ENCODE results near the gene CD6.

CD6 gene

DNA sequence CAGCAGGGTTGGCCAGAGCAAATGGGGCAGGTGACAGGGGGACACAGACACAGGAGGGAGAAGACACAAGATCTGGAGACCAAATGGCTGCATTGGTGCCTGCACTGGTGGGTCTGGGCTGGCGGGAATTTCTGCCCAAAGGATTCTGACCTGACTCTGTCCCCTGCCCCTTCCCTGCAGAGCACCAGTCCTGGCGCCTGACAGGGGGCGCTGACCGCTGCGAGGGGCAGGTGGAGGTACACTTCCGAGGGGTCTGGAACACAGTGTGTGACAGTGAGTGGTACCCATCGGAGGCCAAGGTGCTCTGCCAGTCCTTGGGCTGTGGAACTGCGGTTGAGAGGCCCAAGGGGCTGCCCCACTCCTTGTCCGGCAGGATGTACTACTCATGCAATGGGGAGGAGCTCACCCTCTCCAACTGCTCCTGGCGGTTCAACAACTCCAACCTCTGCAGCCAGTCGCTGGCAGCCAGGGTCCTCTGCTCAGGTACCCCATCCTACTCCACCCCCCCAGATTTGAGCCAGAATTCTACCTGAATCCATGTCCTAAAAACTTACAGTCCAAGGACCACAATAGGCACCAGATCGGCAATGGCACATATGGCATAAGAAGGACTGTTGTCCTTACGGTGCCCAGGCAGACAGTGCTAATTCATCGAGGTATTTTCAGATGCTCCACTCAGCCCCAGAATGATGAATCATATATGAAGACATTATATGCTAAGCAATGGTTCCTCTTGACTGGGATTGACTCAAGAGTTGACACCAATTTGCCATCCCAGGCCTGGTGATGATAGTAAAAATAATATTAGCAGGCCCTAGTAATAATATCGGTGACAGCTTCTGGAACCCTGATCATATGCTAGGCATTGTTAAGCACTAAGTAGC, 38.2 kb downstream of the CD6 start:
- in situ Hi-C loops (cut with HindIII; ENCODE audit: low sequenced_read_pairs): no loop called here
- no peak for DNase-seq (ENCODE audit: low read depth, low spot score)
- H3K4me3 ChIP-seq (ENCODE audit: low read depth, low read length): no peak overlapping the region
- TF ChIP-seq, protein P1, sequence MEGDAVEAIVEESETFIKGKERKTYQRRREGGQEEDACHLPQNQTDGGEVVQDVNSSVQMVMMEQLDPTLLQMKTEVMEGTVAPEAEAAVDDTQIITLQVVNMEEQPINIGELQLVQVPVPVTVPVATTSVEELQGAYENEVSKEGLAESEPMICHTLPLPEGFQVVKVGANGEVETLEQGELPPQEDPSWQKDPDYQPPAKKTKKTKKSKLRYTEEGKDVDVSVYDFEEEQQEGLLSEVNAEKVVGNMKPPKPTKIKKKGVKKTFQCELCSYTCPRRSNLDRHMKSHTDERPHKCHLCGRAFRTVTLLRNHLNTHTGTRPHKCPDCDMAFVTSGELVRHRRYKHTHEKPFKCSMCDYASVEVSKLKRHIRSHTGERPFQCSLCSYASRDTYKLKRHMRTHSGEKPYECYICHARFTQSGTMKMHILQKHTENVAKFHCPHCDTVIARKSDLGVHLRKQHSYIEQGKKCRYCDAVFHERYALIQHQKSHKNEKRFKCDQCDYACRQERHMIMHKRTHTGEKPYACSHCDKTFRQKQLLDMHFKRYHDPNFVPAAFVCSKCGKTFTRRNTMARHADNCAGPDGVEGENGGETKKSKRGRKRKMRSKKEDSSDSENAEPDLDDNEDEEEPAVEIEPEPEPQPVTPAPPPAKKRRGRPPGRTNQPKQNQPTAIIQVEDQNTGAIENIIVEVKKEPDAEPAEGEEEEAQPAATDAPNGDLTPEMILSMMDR (IDR thresholded peaks at IDR 0.05; ENCODE audit: low read depth, low read length): no peak

DNA sequence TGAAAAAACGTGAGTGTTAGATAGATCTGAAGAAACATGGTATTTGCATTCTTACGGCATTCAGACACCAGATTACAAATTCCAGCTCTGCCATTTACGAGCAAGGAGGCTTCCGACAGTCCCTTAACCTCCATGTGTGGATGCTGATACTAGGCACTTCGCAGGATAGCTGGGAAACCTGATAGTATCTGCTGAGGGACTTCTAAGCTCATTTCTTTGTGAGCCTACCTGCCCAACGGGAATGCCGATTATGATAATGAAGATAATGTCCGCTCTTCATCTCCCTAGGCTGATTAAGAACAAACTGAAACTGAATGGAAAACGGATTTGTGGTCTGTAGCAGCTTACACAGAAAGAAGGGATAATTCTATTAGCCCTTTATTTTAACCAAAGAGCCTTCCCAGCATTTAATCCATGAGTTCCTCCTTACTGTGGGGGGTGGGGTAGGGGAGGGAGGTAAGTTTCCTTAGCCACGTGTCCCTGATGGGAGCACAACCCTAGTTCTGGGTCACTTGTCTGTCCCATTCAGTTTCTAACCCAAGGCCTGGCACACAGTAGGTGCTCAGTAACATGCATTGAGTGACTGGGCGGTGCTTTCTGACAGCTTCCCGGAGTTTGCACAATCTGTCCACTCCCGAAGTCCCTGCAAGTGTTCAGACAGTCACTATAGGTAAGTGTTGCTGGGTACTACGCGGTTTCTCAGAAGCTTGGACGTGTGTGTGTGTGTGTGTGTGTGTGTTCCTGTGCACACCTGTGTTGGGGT, 39.2 kb downstream of the CD6 start:
- DNase-seq (ENCODE audit: low read depth, low spot score): no peak
- TF ChIP-seq, protein P1 (IDR thresholded peaks at IDR 0.05; ENCODE audit: low read depth, low read length): no peak
- no peak overlapping the region for H3K4me3 ChIP-seq (ENCODE audit: low read depth, low read length)
- in situ Hi-C loops (cut with HindIII; ENCODE audit: low sequenced_read_pairs): no loop called here

DNA sequence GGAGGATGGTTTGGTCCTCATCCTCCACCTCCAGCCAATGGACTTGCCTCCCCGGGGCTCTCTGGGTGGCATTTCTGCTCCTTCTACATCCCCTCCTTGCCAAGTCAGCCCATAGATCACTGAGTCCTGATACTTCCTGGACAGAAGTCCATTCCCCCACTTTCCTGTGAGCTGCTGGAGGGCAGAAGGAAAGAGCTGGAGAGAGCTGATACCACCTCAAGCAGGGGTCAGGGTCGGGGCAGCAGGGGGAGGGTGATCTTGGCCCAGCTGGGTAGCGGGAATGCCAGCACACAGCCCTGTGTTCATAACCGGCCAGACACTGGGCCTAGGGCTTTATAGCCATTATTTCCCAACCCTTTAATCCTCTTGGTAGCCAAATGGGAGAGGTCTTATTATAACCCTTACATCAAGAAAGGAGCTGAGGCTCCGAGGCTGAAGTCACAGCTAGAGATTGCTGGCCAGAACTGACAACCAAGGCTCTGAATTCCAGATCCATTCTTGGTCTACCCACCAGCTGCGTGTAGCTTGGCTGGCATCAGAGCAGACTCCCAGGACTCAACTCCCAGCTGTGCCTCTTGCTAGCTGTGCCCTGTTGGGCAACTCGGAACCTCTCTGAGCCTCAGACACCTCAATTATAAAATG, 39.9 kb downstream of the CD6 start:
- TF ChIP-seq, protein P1 (IDR thresholded peaks at IDR 0.05; ENCODE audit: low read depth, low read length): no peak
- DNase-seq (ENCODE audit: low read depth, low spot score): no peak
- H3K4me3 ChIP-seq (ENCODE audit: low read depth, low read length): no peak overlapping the region
- in situ Hi-C loops (cut with HindIII; ENCODE audit: low sequenced_read_pairs): no loop called here

DNA sequence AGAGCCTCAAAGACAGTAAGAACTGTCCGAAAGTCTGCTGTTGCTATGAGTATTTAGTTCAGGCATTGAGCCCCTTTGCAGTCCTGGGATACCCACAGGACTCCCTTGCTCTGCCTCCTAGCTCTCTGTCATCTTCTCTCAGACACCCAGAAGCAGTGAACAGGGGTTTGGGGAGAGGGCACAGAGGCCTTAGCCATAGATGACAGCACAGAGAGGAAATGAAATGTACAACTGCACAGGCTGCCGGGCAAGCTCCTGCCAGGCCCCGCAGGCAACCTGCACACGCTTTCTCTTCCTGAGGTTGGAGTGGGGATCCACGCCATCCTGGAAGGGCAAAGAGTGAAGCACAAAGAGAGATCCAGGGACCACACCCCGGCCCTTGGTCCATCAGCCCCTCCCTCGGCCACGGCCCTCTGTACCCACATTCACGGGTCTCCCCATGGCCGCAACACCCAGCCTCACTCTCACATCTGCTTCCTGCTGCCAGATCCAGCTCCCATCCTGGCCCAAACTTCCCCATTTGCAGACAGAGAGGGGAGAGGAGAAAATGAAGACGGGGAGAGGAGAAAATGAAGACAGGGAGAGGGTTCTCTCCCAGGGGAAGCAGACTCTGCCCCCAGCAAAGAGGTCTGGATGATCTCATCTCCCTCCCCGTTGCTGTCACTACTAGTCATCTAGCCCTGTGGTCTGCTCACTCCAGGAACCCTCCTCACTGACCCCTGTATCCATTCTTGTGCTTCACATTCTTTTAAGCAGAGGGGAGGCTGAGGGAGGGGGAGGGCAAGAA, 40.7 kb downstream of the CD6 start:
- DNase-seq (ENCODE audit: low read depth, low spot score): peak; percentile 70
- in situ Hi-C loops (cut with HindIII; ENCODE audit: low sequenced_read_pairs): no loop called here
- H3K4me3 ChIP-seq (ENCODE audit: low read depth, low read length): no peak overlapping the region
- TF ChIP-seq, protein P1 (IDR thresholded peaks at IDR 0.05; ENCODE audit: low read depth, low read length): no peak

DNA sequence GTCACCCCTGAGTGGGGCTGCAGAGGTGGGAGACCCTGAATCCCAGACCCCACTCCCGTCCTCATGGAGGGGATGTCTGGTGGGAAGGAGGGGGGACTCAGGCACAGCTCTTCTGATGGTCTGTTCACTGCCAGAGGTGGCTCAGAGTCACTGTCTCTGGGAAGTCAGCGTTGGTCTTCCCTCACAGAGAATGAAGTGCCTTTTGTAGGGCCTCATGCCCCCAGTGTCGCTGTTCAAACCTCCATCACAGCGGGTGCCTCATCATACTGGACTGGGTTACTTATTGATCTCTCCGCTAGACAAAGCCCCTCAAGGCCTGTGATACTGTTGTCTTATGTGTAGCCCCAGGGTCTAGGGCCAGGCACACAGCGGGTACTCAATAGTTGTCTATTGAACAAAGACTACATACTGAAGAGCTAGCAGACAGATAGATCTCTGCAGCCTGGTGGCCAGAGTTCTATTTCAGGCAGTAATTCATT, 41.3 kb downstream of the CD6 start:
- H3K4me3 ChIP-seq (ENCODE audit: low read depth, low read length): no peak overlapping the region
- TF ChIP-seq, protein P1 (IDR thresholded peaks at IDR 0.05; ENCODE audit: low read depth, low read length): no peak
- DNase-seq (ENCODE audit: low read depth, low spot score): peak; percentile 22
- in situ Hi-C loops (cut with HindIII; ENCODE audit: low sequenced_read_pairs): no loop called here

DNA sequence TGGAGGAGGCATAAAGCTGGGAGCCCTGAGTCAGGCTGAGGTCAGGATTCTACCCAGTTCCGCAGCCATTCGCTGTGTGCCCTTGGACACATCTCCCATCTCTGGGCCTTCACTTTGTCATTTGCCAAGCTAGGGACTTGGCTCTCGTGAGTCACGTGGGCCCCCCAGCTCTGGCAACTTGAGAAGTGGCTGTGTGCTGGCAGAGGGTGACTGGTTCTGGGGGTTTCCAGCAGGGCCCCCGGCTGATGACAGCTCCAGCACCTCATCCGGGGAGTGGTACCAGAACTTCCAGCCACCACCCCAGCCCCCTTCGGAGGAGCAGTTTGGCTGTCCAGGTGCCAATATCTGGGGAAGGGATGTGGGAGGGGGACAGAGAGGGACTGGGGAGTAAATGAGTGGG, 46.6 kb downstream of the CD6 start:
- H3K4me3 ChIP-seq (ENCODE audit: low read depth, low read length): no peak overlapping the region
- TF ChIP-seq, protein P1 (IDR thresholded peaks at IDR 0.05; ENCODE audit: low read depth, low read length): no peak
- in situ Hi-C loops (cut with HindIII; ENCODE audit: low sequenced_read_pairs): no loop called here
- DNase-seq (ENCODE audit: low read depth, low spot score): no peak
